Thyroid gland (tissue), 4 donors: Measurements from ENCODE around the gene REG4.

Experiments used
- CTCF ChIP-seq, 6 experiments: fragments of 200-600 bp in 3 of 6; fragments of 450-650 bp in 3 of 6; sonication (generic) in 3 of 6; IDR thresholded peaks; one replicate each; pipeline ENCODE4 v1.5.1; 2016 to 2019; ENCODE audit warnings: antibody characterized with exemption in 6 of 6, mild to moderate bottlenecking in 2 of 6, inconsistent platforms in 1 of 6, moderate library complexity in 1 of 6
- POLR2A ChIP-seq, 2 donors: fragments of 450-650 bp; IDR thresholded peaks; one replicate each; pipeline ENCODE4 v1.6.1; 2017; ENCODE audit warnings: antibody characterized with exemption in 2 of 2, mild to moderate bottlenecking in 2 of 2, moderate library complexity in 1 of 2

- TF ChIP-seq CTCF (IDR thresholded peaks at IDR 0.05) (no peak), POLR2A (IDR thresholded peaks at IDR 0.05) (no peak)
Observed at GRCh38 chr1:119768778-119769177, 42.5 kb downstream of the REG4 start, which contains the start of gene HMGCS2.
